GM12878 (cell line): ENCODE results near the gene ZDHHC9. TPM values are rescaled to one million over a fixed set of nuclear protein-coding genes. Genes with fewer than 3 reads are reported as not detected.

Experiments
- ATAC-seq: fragments of 200-7000 bp; cut with Tn5 transposase; 3 replicates; pipeline ENCODE4 v1.9.1; 2020; ENCODE audit warnings: mild to moderate bottlenecking, moderate library complexity
- BruUV-seq: library from RNA; stranded (reverse); fragments of 400-500 nt; replicated peaks from 2 replicates; lab custom pipeline; 2021; lab: Mats Ljungman, UMichigan
- CTCF ChIA-PET: fragments of 300-600 bp; sonication (Branson Sonifier 250); formaldehyde crosslinking; extraction: SDS; loops from one replicate; lab custom pipeline; 2021; ENCODE audit warnings: inconsistent platforms; lab: Yijun Ruan, JAX
- POLR2A ChIA-PET: fragments of 350-600 bp; formaldehyde crosslinking; extraction: SDS; loops from one replicate; lab custom pipeline; 2021; ENCODE audit warnings: inconsistent platforms; lab: Charles Lee
- RAD21 ChIA-PET: fragments of 300-600 bp; sonication (Branson Sonifier 250); formaldehyde crosslinking; loops from one replicate; lab custom pipeline; 2023; ENCODE audit warnings: antibody characterized with exemption; ENCODE audit not compliant: unreplicated experiment; lab: Charles Lee
- SMC1A ChIA-PET: fragments of 300-600 bp; sonication (Branson Sonifier 250); formaldehyde crosslinking; loops from one replicate; lab custom pipeline; 2023; ENCODE audit not compliant: unreplicated experiment, uncharacterized antibody; lab: Charles Lee
- DNase-seq: peaks from one replicate; pipeline ENCODE4 v3.0.0-alpha.2; 2011; ENCODE audit warnings: low read depth, low spot score
- FAIRE-seq: peaks from 3 replicates; lab custom pipeline; 2011; peaks lifted over from hg19 to GRCh38; lab: Jason Lieb, UNC
- H2AFZ ChIP-seq: 2 replicates; pipeline ENCODE4 v1.6.0; 2011; ENCODE audit warnings: low read depth, low read length, control low read depth; ENCODE audit not compliant: control insufficient read depth
- H3K27ac ChIP-seq: 2 replicates; pipeline ENCODE4 v1.5.1; 2011; ENCODE audit warnings: control low read depth; ENCODE audit not compliant: control insufficient read depth, insufficient read depth
- H3K27me3 ChIP-seq, 2 experiments: replicated peaks in 1 of 2; 2 replicates each; pipeline versions ENCODE4 v1.6.0 to v1.6.1; 2011; ENCODE audit warnings: low read length in 1 of 2; ENCODE audit not compliant: control insufficient read depth in 2 of 2, insufficient read depth in 2 of 2
- H3K36me3 ChIP-seq, 2 experiments: 2 replicates each; pipeline ENCODE4 v1.5.1; 2011; ENCODE audit warnings: low read length in 1 of 2; ENCODE audit not compliant: control insufficient read depth in 2 of 2, insufficient read depth in 2 of 2
- H3K4me1 ChIP-seq: 2 replicates; pipeline ENCODE4 v1.6.1; 2011; ENCODE audit warnings: mild to moderate bottlenecking, low read length, moderate library complexity, mixed read lengths; ENCODE audit not compliant: control insufficient read depth, insufficient read depth
- H3K4me2 ChIP-seq: 2 replicates; pipeline ENCODE4 v1.6.0; 2011; ENCODE audit warnings: control low read depth; ENCODE audit not compliant: control insufficient read depth, insufficient read depth
- H3K4me3 ChIP-seq: fragments of 200-600 bp; sonication (generic); 2 replicates; pipeline ENCODE4 v1.5.1; 2016
- H3K79me2 ChIP-seq: 2 replicates; pipeline ENCODE4 v1.6.0; 2011; ENCODE audit warnings: low read length; ENCODE audit not compliant: control insufficient read depth, insufficient read depth
- H3K9ac ChIP-seq: 2 replicates; pipeline ENCODE4 v1.8.0; 2011; ENCODE audit warnings: low read length, control low read depth, mixed read lengths; ENCODE audit not compliant: control insufficient read depth, insufficient read depth
- H3K9me3 ChIP-seq: replicated peaks from 3 replicates; pipeline ENCODE4 v1.5.1; 2011; ENCODE audit warnings: mild to moderate bottlenecking, low read length; ENCODE audit not compliant: control insufficient read depth, insufficient read depth
- H4K20me1 ChIP-seq: 2 replicates; pipeline ENCODE4 v1.6.0; 2011; ENCODE audit not compliant: control insufficient read depth, insufficient read depth
- BCLAF1 ChIP-seq: fragments of 450-650 bp; IDR thresholded peaks from 2 replicates; pipeline ENCODE4 v1.6.1; 2017; ENCODE audit warnings: antibody characterized with exemption, mild to moderate bottlenecking, moderate library complexity
- CREM ChIP-seq: IDR thresholded peaks from 2 replicates; pipeline ENCODE4 v1.6.1; 2014; ENCODE audit warnings: antibody characterized with exemption, low read depth
- FOXM1 ChIP-seq: IDR thresholded peaks from 2 replicates; pipeline ENCODE4 v1.6.1; 2012; ENCODE audit warnings: low read depth, mild to moderate bottlenecking, inconsistent platforms, low read length, moderate library complexity
- GATAD2B ChIP-seq: fragments of 450-650 bp; conservative IDR thresholded peaks from 2 replicates; pipeline ENCODE4 v1.6.1; 2017; ENCODE audit warnings: low read depth, mild to moderate bottlenecking, moderate library complexity
- KLF5 ChIP-seq: fragments of 450-650 bp; IDR thresholded peaks from 2 replicates; pipeline ENCODE4 v1.6.1; 2014; ENCODE audit warnings: mild to moderate bottlenecking; ENCODE audit not compliant: partially characterized antibody
- MTA3 ChIP-seq: IDR thresholded peaks from 2 replicates; pipeline ENCODE4 v1.6.1; 2012; ENCODE audit warnings: low read length, inconsistent platforms, borderline replicate concordance
- MXI1 ChIP-seq: fragments of 150-350 bp; IDR thresholded peaks from 2 replicates; pipeline ENCODE4 v1.6.1; 2011; ENCODE audit warnings: low read depth, mild to moderate bottlenecking, inconsistent platforms, low read length, improper control_type of control experiment
- NFYA ChIP-seq: IDR thresholded peaks from 2 replicates; pipeline ENCODE4 v1.6.1; 2011; ENCODE audit warnings: low read depth, mild to moderate bottlenecking, low read length, improper control_type of control experiment, borderline replicate concordance
- RB1 ChIP-seq: fragments of 450-650 bp; formaldehyde crosslinking; IDR thresholded peaks from 2 replicates; pipeline ENCODE4 v1.6.1; 2017; ENCODE audit warnings: mild to moderate bottlenecking, borderline replicate concordance
- TCF3 ChIP-seq: IDR thresholded peaks from 2 replicates; pipeline ENCODE4 v1.6.1; 2012; ENCODE audit warnings: low read depth, mild to moderate bottlenecking, low read length, borderline replicate concordance; ENCODE audit not compliant: insufficient read depth
- TCF7 ChIP-seq: IDR thresholded peaks from 2 replicates; pipeline ENCODE4 v1.6.1; 2014; ENCODE audit warnings: antibody characterized with exemption, borderline replicate concordance
- ZNF384 ChIP-seq: IDR thresholded peaks from 2 replicates; pipeline ENCODE4 v1.6.1; 2012; ENCODE audit warnings: low read depth, mild to moderate bottlenecking, low read length, improper control_type of control experiment, borderline replicate concordance
- WGBS: methylation state at CpG from one replicate; pipeline ENCODE4 v1.1.6; 2016; ENCODE audit warnings: low lambda C conversion rate; ENCODE audit not compliant: insufficient replicate concordance, insufficient coverage; ENCODE audit errors: missing lambda C conversion rate; 5-methylcytosine and 5-hydroxymethylcytosine counted together
- in situ Hi-C: fragments of 300-500 bp; cut with MboI; formaldehyde crosslinking; loops from 9 replicates; pipeline ENCODE4 v1.14.3; 2018; ENCODE audit warnings: mixed read lengths
- intact Hi-C: fragments of 100-400 bp; cut with micrococcal nuclease; formaldehyde crosslinking; loops from one replicate; pipeline ENCODE4 v1.14.2; 2022; ENCODE audit not compliant: unreplicated experiment
- polyA plus RNA-seq, 11 experiments: library from polyadenylated mRNA; depleted of rRNA in 4 of 11; unstranded in 6 of 11; stranded (reverse) in 5 of 11; fragments of >200 nt; fragmentation: Nextera tagmentation in 4 of 11; fragmentation: Illumina TruSeq in 1 of 11; extraction: Ambion mirVana in 4 of 11; extraction: Trizol in 1 of 11; gene quantifications; 1 replicate in 1 of 11; 2 replicates in 10 of 11; pipeline versions ENCODE4 v1.2.1 to v1.2.3, GENCODE V29; 2011 to 2016; ENCODE audit warnings: inconsistent platforms in 2 of 11, missing spikeins in 2 of 11, low read depth in 1 of 11
- total RNA-seq, 4 experiments: library from RNA; depleted of rRNA in 3 of 4; stranded (reverse); fragments of >200 nt in 3 of 4; fragmentation: Illumina TruSeq in 1 of 4; extraction: Trizol in 1 of 4; gene quantifications; 2 replicates each; pipeline versions ENCODE4 v1.2.1 to v1.2.3, GENCODE V29; 2013 to 2021

ZDHHC9 gene
- total and polyA plus RNA-seq, 10 of the 15 experiments (the other 5 are each of a cell fraction or from before 2014, with no cell fraction given), result 1.8 to 13.0 (median 5.4) TPM

DNA sequence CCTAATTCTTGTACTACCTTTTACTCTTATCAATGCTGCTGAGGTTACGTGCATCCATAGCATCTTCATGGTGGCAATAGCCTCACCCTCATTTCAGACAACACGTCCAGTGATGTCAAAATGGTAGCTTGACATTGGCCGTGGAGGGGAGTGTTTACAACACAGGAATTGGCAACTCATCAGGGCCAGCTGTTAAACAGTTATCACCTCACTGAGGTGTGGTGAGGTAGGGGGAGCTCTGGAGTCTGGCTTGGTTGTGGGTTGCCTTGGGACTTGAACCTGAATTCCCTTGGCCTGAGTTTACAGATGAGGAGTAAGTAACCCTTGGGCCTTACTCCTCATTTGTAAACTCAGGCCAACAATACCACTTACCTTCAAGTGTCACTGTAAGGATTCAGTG, 53.5 kb downstream of the ZDHHC9 start:
- ChIA-PET SMC1A (interaction anchor here (0.7 to 14.8 kb wide), 4 partner anchors 9 to 59 kb away, joined by 3 to 165 read pairs (median 4); no protein-coding TSS in a partner anchor), CTCF (interaction anchor here (1.2 to 1.7 kb wide), 2 partner anchors 32 to 34 kb away, joined by 3 to 4 read pairs; no protein-coding TSS in a partner anchor), POLR2A (no interaction called here), RAD21 (interaction anchor here (1.0 kb wide), 1 partner anchor 8 kb away, joined by 3 read pairs; no protein-coding TSS in a partner anchor)
- 51% methylated on average over 3 of the region's 3 CpGs for WGBS
- Histone ChIP-seq H3K4me1 (peaks cover 11% of the 10 kb centered on the region), H2AFZ (no peak overlapping the region), H3K27me3 (no peaks in the 10 kb centered on the region), H4K20me1 (no peaks in the 10 kb centered on the region), H3K9me3 (no peaks in the 10 kb centered on the region), H3K9ac (no peak overlapping the region), H3K4me3 (no peak overlapping the region), H3K36me3 (peaks cover 19 to 40% of the 10 kb centered on the region in 2 experiments), H3K4me2 (no peak overlapping the region), H3K27ac (no peak overlapping the region), H3K79me2 (peaks cover 22% of the 10 kb centered on the region)
- in situ Hi-C loops (no loop called here), intact Hi-C loops (no loop called here)
- ATAC-seq (no peak), FAIRE-seq (no peak), DNase-seq (no peak)
- BruUV-seq, result no TSS peak
- no peak for TF ChIP-seq FOXM1
- no peak for TF ChIP-seq GATAD2B
- TF ChIP-seq TCF3, result no peak
- no peak for TF ChIP-seq NFYA
- no peak for TF ChIP-seq CREM
- TF ChIP-seq ZNF384, result no peak
- no peak for TF ChIP-seq MXI1
- TF ChIP-seq RB1, result no peak
- no peak for TF ChIP-seq KLF5
- TF ChIP-seq TCF7, result no peak
- TF ChIP-seq MTA3, result no peak
- TF ChIP-seq BCLAF1, result no peak
- TF ChIP-seq, all 136 proteins: peak for 0
